Lung microvascular endothelial cell (primary cell): ENCODE measurements around the gene PRPF8. TPM values are rescaled to one million over a fixed set of nuclear protein-coding genes. Genes with fewer than 3 reads are reported as not detected.

Experiments
- total RNA-seq: library from RNA; depleted of rRNA; stranded (reverse); fragments of >200 nt; gene quantifications from 2 replicates; pipeline ENCODE4 v1.2.1, GENCODE V29; 2014

The PRPF8 gene
- total RNA-seq, 1 donor from 2014 or later: 63.5 TPM

Other genes with a start within 250 kb of the PRPF8 start
- 81.7 and 95.8 TPM in 2 replicates for gene CRK, start 228.6 kb downstream of the PRPF8 start, total RNA-seq
- 113 and 134 TPM in 2 replicates for gene MYO1C, start 192.2 kb downstream of the PRPF8 start, total RNA-seq
- 47.3 and 47.8 TPM in 2 replicates for gene INPP5K, start 168.3 kb downstream of the PRPF8 start, total RNA-seq
- gene PITPNA, start 122.1 kb downstream of the PRPF8 start, total RNA-seq: 14.6 and 17.1 TPM in 2 replicates
- 10.9 and 28.2 TPM in 2 replicates for gene SLC43A2, start 56.0 kb downstream of the PRPF8 start, total RNA-seq
- gene SCARF1, start 39.1 kb downstream of the PRPF8 start, total RNA-seq: 68.0 and 92.1 TPM in 2 replicates
- 10.5 and 12.5 TPM in 2 replicates for gene RILP, start 35.0 kb downstream of the PRPF8 start, total RNA-seq
- gene TLCD2, start 25.5 kb upstream of the PRPF8 start, total RNA-seq: 0.87 and 1.2 TPM in 2 replicates
- 8.3 and 12.7 TPM in 2 replicates for gene WDR81, start 39.8 kb upstream of the PRPF8 start, total RNA-seq
- gene SERPINF2, start 58.0 kb upstream of the PRPF8 start, total RNA-seq: under 0.01 TPM in 1 of 2 replicates, not detected in the other
- gene SERPINF1, start 77.2 kb upstream of the PRPF8 start, total RNA-seq: not detected in 2 replicates
- gene SMYD4, start 145.0 kb upstream of the PRPF8 start, total RNA-seq: 5.7 and 9.5 TPM in 2 replicates
- 18.3 and 19.0 TPM in 2 replicates for gene RPA1, start 145.1 kb upstream of the PRPF8 start, total RNA-seq